ENCODE measurements around the gene PRR13.
"Not testable (repeated sequence)": the region's sequence is repeated elsewhere in the genome, so short reads cannot be mapped to it uniquely, and the experiment has no call there.

The PRR13 gene

DNA sequence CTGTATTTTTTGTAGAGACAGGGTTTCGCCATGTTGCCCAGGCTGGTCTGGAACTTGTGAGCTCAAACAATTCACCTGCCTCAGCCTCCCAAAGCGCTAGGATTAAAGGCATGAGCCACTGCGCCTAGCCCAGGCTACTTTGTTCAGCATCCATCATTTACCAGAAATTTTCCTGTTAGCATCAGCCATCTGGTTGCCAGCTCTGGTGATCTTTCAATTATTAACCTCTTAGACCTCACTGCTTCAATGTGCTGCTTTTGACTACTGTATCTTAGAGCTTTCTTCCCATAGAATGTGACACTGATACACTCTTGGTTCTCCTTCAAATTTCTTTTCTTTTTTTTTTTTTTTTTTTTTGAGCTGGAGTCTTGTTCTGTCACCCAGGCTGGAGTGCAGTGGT lies 23.3 kb upstream of the PRR13 start:
- Histone ChIP-seq H3K4me1 (ENCODE audit: insufficient read depth, insufficient read length) (peaks cover 5% of the 10 kb centered on the region), H3K36me3 (ENCODE audit: insufficient read depth, insufficient read length, low read length) (peaks cover 13% of the 10 kb centered on the region), H3K27me3 (ENCODE audit: insufficient read depth, insufficient read length) (no peaks in the 10 kb centered on the region), H3K4me3 (ENCODE audit: insufficient read length, low read depth) (no peak overlapping the region), H3K9ac (ENCODE audit: insufficient read length, low read depth) (no peak overlapping the region), H3K9me3 (ENCODE audit: insufficient read depth, low read length) (no peaks in the 10 kb centered on the region)
- no peak for TF ChIP-seq SUZ12 (IDR thresholded peaks at IDR 0.05; ENCODE audit: extremely low read depth, insufficient read depth, insufficient read length)
- no peak for TF ChIP-seq ZNF274 (IDR thresholded peaks at IDR 0.05; ENCODE audit: low read depth, low read length)
- no peak for TF ChIP-seq YY1 (IDR thresholded peaks at IDR 0.05; ENCODE audit: insufficient read depth, insufficient read length)
- no peak for DNase-seq (ENCODE audit: low read depth, low spot score)

DNA sequence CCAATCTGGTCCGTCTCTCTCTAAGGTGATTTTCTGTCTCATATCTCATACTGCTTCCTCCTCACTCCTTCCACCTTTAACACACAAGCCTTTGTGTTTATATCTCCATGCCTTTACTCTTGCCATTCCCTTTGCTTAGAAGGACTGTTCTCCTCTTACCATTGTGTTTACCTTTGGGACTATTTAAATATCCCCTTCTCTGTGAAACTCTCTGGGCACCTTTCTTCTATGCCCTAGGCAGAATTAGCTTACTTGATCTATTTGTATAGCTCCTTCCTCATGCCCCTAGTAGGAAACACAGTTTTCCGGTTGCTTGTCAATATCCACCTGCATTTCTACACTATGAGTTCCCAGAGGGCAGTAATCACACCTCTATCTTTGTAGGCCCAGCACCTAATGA lies 21.8 kb upstream of the PRR13 start:
- peaks cover 3% of the 10 kb centered on the region for H3K4me1 ChIP-seq (ENCODE audit: insufficient read depth, insufficient read length)
- H3K27me3 ChIP-seq (ENCODE audit: insufficient read depth, insufficient read length), result no peaks in the 10 kb centered on the region
- H3K36me3 ChIP-seq (ENCODE audit: insufficient read depth, insufficient read length, low read length), result peaks cover under 1% of the 10 kb centered on the region
- TF ChIP-seq SUZ12 (IDR thresholded peaks at IDR 0.05; ENCODE audit: extremely low read depth, insufficient read depth, insufficient read length) (no peak), ZNF274 (IDR thresholded peaks at IDR 0.05; ENCODE audit: low read depth, low read length) (no peak), YY1 (IDR thresholded peaks at IDR 0.05; ENCODE audit: insufficient read depth, insufficient read length) (no peak)
- no peak overlapping the region for H3K9ac ChIP-seq (ENCODE audit: insufficient read length, low read depth)
- no peaks in the 10 kb centered on the region for H3K9me3 ChIP-seq (ENCODE audit: insufficient read depth, low read length)
- no peak overlapping the region for H3K4me3 ChIP-seq (ENCODE audit: insufficient read length, low read depth)
- no peak for DNase-seq (ENCODE audit: low read depth, low spot score)

DNA sequence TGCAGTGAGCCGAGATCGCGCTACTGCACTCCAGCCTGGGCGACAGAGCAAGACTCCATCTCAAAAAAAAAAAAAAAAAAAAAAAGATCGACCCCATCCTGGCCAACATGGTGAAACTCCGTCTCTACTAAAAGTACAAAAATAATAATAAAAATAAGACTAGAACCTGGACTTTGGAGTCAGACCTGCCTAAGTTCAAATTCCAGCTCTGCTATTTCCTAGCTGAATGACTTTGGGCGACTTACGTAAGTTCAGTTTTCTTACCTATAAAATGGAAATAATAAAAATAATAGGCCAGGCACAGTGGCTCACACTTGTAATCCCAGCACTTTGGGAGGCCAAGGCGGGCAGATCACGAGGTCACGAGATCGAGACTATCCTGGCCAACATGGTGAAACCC lies 19.3 kb upstream of the PRR13 start:
- H3K9ac ChIP-seq (ENCODE audit: insufficient read length, low read depth); H3K4me1 ChIP-seq (ENCODE audit: insufficient read depth, insufficient read length); H3K36me3 ChIP-seq (ENCODE audit: insufficient read depth, insufficient read length, low read length); H3K9me3 ChIP-seq (ENCODE audit: insufficient read depth, low read length); H3K27me3 ChIP-seq (ENCODE audit: insufficient read depth, insufficient read length); H3K4me3 ChIP-seq (ENCODE audit: insufficient read length, low read depth); DNase-seq (ENCODE audit: low read depth, low spot score): not testable (repeated sequence)

DNA sequence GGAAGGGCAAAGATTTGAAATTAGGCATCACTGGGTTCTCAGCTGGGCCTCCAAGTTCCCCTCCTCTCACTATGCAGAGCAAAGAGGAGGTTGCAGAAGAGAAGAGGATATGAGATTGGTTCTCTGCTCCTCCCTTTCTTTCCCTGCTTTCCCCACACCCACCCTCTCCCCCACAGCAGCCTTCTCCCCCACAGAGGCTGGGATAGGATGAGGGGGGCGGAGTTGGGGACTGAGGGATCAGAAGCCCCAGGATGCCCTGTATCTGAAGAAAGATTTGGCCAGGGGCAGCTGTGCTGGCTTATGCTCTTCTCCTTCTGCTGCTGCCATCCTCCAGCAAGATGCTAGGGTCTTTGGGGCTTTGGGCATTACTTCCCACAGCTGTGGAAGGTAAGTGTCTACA lies 17.9 kb upstream of the PRR13 start, which contains the start of gene AMHR2:
AMHR2 (plus strand) TSS at position 259 of the 400 bp plus-strand sequence; CDS start at position 339, 80 bp downstream.
- no peaks in the 10 kb centered on the region for H3K27me3 ChIP-seq (ENCODE audit: insufficient read depth, insufficient read length)

DNA sequence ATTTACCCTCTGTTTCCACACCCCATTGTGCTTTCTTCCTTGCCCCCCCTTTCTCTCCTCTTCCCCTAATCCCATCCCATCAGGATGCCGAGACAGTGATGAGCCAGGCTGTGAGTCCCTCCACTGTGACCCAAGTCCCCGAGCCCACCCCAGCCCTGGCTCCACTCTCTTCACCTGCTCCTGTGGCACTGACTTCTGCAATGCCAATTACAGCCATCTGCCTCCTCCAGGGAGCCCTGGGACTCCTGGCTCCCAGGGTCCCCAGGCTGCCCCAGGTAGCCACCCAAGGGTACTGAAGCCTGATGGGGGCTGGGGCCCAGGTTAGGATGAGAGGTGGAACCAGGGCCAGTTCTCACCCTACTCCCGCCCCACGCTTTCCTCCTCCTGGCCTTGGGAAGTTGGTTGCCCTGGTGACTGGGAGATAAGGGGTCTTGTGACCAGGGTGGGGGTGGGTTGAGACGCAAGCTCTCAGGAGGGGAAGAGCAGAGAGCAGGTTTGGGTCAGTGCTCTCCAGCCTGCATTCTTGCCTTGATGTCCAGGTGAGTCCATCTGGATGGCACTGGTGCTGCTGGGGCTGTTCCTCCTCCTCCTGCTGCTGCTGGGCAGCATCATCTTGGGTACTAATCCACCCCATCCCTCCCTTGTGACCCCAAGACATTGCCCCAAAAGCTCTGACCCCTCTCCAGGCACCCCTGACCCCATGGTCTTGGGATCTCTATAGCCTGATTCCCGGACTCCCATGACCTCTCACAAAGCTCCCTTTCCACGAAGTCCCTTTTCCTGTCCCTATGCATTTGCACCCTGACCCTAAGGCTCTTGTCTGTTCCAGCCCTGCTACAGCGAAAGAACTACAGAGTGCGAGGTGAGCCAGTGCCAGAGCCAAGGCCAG lies 16.7 kb upstream of the PRR13 start:
- no peak overlapping the region for H3K4me3 ChIP-seq (ENCODE audit: insufficient read length, low read depth)
- H3K9me3 ChIP-seq (ENCODE audit: insufficient read depth, low read length), result no peaks in the 10 kb centered on the region
- no peak for DNase-seq (ENCODE audit: low read depth, low spot score)
- peaks cover 7% of the 10 kb centered on the region for H3K4me1 ChIP-seq (ENCODE audit: insufficient read depth, insufficient read length)
- H3K27me3 ChIP-seq (ENCODE audit: insufficient read depth, insufficient read length), result no peaks in the 10 kb centered on the region
- TF ChIP-seq ZNF274 (IDR thresholded peaks at IDR 0.05; ENCODE audit: low read depth, low read length) (no peak), YY1 (IDR thresholded peaks at IDR 0.05; ENCODE audit: insufficient read depth, insufficient read length) (no peak), SUZ12 (IDR thresholded peaks at IDR 0.05; ENCODE audit: extremely low read depth, insufficient read depth, insufficient read length) (no peak)
- H3K36me3 ChIP-seq (ENCODE audit: insufficient read depth, insufficient read length, low read length), result no peaks in the 10 kb centered on the region
- no peak overlapping the region for H3K9ac ChIP-seq (ENCODE audit: insufficient read length, low read depth)

More for the DNA sequence above, 17.9 kb upstream of the PRR13 start, which contains the start of gene AMHR2:
- TF ChIP-seq YY1 (IDR thresholded peaks at IDR 0.05; ENCODE audit: insufficient read depth, insufficient read length), result no peak
- no peak for TF ChIP-seq ZNF274 (IDR thresholded peaks at IDR 0.05; ENCODE audit: low read depth, low read length)
- TF ChIP-seq SUZ12 (IDR thresholded peaks at IDR 0.05; ENCODE audit: extremely low read depth, insufficient read depth, insufficient read length), result no peak
- H3K9me3 ChIP-seq (ENCODE audit: insufficient read depth, low read length), result no peaks in the 10 kb centered on the region
- DNase-seq (ENCODE audit: low read depth, low spot score), result no peak
- H3K36me3 ChIP-seq (ENCODE audit: insufficient read depth, insufficient read length, low read length), result no peaks in the 10 kb centered on the region
- H3K4me3 ChIP-seq (ENCODE audit: insufficient read length, low read depth), result no peak within 1 kb of the TSS
- no peak within 1 kb of the TSS for H3K9ac ChIP-seq (ENCODE audit: insufficient read length, low read depth)
- peaks cover 7% of the 10 kb centered on the region for H3K4me1 ChIP-seq (ENCODE audit: insufficient read depth, insufficient read length)

DNA sequence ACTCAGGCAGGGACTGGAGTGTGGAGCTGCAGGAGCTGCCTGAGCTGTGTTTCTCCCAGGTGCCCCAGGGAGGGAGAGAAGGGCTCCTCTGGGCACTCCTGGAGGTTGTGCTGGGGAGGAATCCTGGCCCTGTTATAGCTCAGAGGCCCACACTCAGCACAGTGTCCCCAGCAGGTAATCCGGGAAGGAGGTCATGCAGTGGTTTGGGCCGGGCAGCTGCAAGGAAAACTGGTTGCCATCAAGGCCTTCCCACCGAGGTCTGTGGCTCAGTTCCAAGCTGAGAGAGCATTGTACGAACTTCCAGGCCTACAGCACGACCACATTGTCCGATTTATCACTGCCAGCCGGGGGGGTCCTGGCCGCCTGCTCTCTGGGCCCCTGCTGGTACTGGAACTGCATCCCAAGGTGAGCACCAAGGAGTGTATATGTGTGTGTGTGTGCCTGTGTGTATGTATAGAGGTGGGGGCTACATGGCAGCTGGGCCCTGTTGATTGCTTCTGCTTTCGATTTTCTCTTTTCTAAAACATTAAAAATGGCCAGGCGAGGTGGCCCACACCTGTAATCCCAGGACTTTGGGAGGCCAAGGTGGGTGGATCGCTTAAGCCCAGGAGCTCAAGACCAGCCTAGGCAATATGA lies 15.9 kb upstream of the PRR13 start:
- H3K36me3 ChIP-seq (ENCODE audit: insufficient read depth, insufficient read length, low read length), result no peaks in the 10 kb centered on the region
- TF ChIP-seq YY1 (IDR thresholded peaks at IDR 0.05; ENCODE audit: insufficient read depth, insufficient read length) (no peak), SUZ12 (IDR thresholded peaks at IDR 0.05; ENCODE audit: extremely low read depth, insufficient read depth, insufficient read length) (no peak), ZNF274 (IDR thresholded peaks at IDR 0.05; ENCODE audit: low read depth, low read length) (no peak)
- no peaks in the 10 kb centered on the region for H3K9me3 ChIP-seq (ENCODE audit: insufficient read depth, low read length)
- H3K9ac ChIP-seq (ENCODE audit: insufficient read length, low read depth), result no peak overlapping the region
- DNase-seq (ENCODE audit: low read depth, low spot score), result no peak
- no peak overlapping the region for H3K4me3 ChIP-seq (ENCODE audit: insufficient read length, low read depth)
- peaks cover 7% of the 10 kb centered on the region for H3K4me1 ChIP-seq (ENCODE audit: insufficient read depth, insufficient read length)
- H3K27me3 ChIP-seq (ENCODE audit: insufficient read depth, insufficient read length), result no peaks in the 10 kb centered on the region

DNA sequence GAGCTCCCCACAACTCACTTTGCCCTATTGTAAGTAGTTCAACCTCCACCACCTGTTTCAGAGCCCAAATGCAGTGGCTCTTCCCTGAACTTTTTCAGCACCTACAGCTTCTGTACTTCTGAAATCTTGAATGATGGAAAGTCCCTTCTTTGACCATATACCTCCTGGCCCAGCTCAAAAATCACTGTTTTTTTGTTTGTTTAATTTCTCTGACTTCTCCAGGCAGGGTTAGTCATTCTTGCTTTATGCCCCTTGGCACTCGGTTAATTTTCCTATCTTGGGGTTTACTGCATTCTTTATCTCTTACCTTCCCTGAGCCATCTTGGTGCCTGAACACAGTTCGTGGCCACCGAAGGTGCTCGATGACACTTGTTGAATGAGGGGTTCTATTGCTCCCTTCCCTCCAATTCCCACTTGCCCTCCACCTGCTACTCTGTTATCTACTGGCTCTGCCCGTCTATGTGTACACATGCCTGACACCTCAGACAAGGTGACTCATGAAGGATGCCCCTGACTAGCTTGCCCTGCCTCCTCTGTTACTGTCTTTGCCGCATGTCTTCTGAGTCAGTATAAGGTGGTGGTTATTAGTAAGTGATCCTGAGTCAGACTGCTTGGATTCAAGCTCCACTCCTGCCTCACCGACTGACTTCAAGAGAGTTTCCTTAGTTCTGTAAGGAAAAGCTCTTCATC lies 13.5 kb upstream of the PRR13 start:
- Histone ChIP-seq H3K4me1 (ENCODE audit: insufficient read depth, insufficient read length) (peaks cover 7% of the 10 kb centered on the region), H3K36me3 (ENCODE audit: insufficient read depth, insufficient read length, low read length) (no peaks in the 10 kb centered on the region), H3K9ac (ENCODE audit: insufficient read length, low read depth) (no peak overlapping the region), H3K4me3 (ENCODE audit: insufficient read length, low read depth) (no peak overlapping the region), H3K9me3 (ENCODE audit: insufficient read depth, low read length) (no peaks in the 10 kb centered on the region), H3K27me3 (ENCODE audit: insufficient read depth, insufficient read length) (no peaks in the 10 kb centered on the region)
- no peak for DNase-seq (ENCODE audit: low read depth, low spot score)
- TF ChIP-seq YY1 (IDR thresholded peaks at IDR 0.05; ENCODE audit: insufficient read depth, insufficient read length) (no peak), ZNF274 (IDR thresholded peaks at IDR 0.05; ENCODE audit: low read depth, low read length) (no peak), SUZ12 (IDR thresholded peaks at IDR 0.05; ENCODE audit: extremely low read depth, insufficient read depth, insufficient read length) (no peak)
